GM18511 (cell line): ENCODE data around the gene CTDSPL2.
A peak's percentile ranks its signal among the peaks of the same experiment; 100 is the strongest.
"Not testable (repeated sequence)": the region's sequence is repeated elsewhere in the genome, so short reads cannot be mapped to it uniquely, and the experiment has no call there.

ENCODE experiments used
- ATAC-seq: cut with Tn5 transposase; IDR thresholded peaks from one replicate; pipeline ENCODE4 v1.9.1; 2021; ENCODE audit warnings: mild to moderate bottlenecking, moderate library complexity; ENCODE audit not compliant: unreplicated experiment

CTDSPL2 gene

DNA sequence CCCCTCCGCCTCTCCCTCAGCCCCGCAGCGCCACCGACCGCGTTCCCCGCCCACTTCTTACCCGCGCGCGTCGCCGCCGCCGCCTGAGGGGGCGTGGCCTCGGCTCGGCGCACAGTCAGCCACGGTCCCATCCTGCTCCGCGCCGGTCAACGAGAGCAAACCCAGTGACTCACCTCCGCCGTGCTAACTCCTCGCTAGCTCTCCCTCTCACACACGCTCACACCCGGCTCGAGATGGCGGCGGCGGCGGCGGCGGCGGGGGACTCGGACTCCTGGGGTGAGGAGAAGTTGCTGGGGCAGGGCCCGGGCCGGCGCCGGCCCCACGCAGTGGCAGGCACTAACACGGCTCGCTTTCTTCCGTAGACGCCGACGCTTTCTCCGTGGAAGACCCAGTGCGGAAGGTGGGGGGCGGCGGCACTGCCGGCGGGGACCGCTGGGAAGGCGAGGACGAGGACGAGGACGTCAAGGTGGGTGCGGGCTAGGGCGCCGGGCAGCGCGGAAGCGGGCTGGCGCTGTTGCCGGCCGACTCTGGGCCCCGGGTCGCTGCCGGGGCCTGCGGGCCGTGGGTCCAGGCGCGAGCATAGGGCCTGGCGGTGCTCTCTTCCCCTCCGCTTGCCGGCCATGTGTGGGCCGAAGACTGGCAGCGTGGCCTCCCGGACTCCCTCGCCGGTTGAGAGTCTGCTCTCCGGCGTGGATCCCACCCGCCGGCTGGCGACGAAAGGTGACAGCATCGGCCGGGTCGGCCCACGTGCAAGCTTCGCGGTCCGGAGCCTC, 109.7 kb downstream of the CTDSPL2 start, which contains the start of gene EIF3J:
EIF3J (plus strand) TSS at position 186 of the 773 bp plus-strand sequence; CDS start at position 234, 48 bp downstream.
- ATAC-seq, result peak; percentile 91

DNA sequence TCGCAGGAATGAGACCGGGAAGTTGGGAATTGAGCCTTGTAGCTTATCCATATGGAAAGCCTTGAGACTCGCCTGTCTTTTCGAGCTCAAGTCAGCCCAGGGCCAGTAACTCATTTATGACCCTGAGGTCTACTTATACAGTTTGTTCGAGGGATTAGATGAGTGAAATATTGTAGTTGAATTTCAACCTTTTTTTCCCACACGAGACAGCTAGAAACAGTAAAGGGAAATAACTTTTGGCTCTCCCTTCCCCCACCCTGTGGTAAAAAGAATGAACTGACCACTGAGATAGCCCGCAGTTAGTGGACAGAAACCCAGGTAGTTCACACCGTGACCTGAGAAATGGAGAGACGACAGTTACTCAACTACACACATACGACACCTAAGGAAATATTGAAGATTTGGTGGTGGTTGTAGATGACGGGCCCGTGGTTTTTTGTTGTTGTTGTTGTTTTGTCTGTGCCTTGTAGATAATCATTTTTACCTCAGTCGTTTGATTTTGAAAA, 110.4 kb downstream of the CTDSPL2 start:
- no peak for ATAC-seq

DNA sequence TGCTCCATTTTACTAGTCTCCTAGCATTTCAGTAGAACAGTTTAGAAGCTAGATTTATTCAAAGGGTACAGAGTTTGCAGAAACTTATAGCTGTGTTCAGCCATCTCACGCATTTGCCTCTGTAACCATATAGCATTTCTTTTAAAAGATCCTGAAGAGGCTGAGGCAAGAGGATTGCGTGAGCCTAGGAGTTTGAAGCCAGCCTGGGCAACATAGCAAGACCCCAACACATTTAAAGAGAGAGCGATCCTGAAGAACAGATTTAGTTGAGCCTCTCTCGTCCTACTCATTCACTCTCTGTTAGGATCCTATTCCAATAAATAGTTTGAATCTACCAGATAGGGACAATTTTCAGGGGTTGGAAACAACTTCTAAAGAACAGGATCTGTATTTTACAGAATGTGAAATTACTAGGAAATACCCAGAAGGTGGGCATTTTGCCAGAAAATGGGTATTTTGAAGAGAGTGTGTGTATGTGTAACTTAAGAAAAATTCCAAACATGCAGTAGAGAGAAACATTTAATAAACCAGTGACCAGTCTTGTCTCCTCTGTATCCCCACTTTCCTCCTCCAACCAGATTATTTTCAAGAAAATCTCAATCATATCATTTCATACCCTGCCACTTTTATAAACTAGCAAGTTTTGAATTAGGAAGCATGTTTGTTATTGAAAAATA, 114.0 kb downstream of the CTDSPL2 start:
- ATAC-seq, result no peak

DNA sequence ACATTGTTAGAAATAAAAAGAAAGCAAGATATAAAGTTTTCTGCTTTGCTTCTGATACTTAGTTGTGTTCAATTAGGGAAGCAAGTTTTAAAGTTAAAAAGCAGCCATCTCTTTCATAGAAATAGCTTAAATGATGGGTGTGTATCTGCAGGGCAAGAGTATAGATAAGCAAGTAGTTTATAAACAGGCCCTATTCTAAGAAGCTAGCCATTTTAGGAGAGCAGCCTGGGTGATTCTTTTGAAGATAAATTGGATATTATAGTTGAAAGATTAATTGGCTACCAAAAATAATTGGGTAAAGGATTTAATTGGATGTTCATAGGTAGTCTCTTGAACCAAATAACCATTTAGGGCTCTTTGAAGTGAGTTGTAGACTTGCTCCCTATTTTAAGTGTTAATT, 115.2 kb downstream of the CTDSPL2 start:
- no peak for ATAC-seq

DNA sequence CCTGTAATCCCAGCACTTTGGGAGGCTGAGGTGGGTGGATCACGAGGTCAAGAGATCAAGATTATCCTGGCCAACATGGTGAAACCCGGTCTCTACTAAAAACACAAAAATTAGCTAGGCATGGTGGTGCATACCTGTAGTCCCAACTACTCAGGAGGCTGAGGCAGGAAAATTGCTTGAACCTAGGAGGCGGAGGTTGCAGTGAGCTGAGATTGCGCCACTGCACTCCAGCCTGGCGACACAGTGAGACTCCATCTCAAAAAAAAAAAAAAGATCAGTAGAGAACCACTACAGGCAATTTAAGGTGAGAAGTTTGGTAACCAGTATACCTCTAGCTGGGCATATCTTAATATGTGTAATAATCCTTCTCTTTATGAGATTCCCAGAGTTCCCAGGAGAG, 117.3 kb downstream of the CTDSPL2 start:
- ATAC-seq, result not testable (repeated sequence)

DNA sequence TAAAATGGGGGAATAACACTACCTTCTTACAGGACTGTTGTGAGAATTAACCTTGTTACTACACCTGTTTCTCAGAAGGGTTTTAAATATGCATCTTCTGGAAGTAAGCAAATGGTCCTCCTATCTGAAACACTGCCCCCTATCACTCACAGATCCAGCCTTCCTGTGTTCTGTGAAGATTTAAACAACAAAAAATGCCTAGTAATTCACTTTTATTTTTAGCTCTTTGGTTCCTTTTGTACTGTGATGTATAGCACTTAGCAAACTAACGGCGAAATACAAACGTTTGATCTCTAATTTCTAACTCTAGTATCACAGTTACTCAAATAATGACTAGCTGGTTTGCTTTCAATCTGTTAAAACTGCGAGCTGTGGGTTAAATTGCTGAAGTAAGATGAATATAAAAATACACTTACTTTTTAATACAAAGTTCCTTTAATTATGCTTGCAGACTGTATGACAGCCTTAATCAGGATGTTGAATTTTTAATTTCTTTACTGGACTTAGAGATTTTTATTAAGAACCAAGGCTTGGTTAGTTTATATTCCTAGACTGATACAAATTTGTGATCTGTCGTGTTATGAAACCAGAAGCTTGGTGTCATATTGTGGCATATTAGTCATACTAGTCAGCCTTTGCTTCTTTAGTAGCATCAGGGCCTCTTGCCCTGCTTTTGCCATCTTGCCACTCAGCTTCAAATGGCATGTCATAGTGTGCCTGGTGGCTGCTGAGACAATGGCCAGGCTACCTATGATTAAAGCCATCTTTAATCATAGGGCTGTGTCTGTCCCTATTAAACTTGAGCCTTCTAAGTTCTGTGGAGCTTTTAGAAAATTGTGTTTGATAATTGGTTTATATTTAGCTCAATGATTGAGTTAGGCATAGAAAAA, 118.7 kb downstream of the CTDSPL2 start:
- peak; percentile 82 for ATAC-seq

DNA sequence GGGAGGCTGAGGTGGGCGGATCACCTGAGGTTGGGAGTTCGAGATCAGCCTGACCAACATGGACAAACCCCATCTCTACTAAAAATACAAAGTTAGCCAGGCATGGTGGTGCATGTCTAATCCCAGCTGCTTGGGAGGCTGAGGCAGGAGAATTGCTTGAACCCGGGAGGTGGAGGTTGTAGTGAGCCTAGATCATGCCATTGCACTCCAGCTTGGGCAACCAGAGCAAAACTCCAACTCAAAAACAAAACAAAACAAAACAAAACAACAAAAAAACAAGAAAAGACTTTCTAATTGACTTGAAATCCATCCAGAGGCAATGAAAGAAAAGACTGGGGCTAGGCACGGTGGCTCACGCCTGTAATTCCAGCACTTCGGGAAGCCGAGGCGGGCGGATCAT, 121.7 kb downstream of the CTDSPL2 start:
- not testable (repeated sequence) for ATAC-seq

DNA sequence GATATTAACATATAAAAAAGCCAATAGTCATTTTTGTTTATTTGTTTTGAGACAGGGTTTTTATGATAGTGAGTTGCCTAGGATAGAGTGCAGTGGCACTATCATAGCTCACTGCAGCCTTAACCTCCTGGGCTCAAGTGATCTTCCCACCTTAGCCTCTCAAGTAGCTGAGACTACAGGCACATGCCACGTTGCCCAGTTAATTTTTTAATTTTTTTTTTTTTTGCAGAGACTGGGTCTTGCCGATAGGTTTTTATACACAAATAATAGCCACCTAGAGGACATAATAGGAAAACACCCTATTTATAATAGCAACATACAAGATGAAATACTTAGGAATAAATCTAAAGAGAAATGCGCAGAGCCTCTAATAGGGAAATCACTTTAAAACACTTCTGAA, 122.8 kb downstream of the CTDSPL2 start:
- ATAC-seq, result no peak

DNA sequence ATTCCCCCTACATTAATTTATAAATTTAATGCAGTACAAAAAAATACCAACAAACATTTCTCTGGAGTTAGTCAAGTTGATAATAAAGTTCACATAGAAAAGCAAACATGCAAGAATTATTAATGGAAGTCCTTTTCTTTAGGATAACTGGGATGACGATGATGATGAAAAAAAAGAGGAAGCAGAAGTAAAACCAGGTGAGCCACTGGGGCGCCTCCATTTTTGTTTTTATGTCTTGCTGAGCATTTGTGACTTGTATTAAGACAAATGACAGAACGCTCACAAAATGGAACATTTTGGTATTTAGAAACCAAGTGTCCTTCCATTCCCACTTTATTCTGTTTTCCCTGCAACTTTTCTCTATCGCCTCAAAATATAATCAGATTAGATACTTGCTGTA, 123.3 kb downstream of the CTDSPL2 start:
- ATAC-seq, result no peak

DNA sequence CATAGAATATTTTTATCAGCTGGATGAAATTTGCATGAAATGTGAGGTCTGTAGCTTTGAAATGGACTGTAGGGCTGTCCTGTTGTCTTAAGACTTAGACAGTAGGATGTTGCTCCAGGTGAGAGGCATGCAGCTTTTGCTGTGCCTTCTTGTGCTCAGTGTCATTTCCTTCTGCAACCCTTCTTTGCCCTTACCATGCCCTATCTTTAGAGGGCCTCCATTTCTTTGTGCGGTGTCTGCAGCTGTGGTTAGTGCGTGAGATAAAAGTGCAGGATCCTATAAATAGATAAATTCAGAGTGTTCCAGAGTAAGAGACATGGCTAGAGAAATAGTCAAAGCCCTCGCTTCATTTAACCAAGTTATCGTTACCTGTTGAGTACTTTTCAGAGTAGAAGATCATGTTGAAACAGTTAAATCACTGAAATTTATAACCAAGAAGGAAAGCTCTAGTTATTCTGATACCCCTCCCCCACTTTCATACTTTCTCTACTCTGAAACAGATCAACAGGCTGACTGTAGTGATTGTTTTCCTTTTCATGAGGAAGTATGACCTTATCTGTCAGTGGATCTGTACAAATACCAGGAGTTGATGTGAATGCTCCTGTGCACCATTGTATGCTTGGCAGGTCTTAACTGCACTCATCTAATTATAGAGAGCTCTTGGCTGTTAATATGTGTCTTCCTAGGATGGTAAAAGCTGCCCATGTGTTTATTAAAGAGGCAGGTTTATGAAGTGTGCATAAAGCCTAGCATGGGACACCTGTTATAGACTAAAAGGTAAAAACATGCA, 127.7 kb downstream of the CTDSPL2 start:
- no peak for ATAC-seq

DNA sequence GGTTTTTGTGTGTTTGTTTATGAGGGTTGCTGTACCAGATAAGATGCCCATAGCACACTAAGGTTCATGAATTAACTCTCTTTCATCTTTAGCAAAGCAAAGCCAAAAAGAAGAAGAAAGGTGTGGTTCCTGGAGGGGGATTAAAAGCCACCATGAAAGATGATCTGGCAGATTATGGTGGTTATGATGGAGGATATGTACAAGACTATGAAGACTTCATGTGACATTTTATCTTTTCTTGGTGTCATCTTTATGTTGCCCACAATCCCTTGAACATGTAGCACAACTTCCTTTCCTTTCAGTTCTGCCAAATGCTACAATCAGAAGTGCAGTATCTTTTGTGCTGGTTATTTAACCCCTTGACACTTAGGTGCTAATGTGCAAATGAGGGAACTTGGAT, 133.5 kb downstream of the CTDSPL2 start:
- not testable (repeated sequence) for ATAC-seq

DNA sequence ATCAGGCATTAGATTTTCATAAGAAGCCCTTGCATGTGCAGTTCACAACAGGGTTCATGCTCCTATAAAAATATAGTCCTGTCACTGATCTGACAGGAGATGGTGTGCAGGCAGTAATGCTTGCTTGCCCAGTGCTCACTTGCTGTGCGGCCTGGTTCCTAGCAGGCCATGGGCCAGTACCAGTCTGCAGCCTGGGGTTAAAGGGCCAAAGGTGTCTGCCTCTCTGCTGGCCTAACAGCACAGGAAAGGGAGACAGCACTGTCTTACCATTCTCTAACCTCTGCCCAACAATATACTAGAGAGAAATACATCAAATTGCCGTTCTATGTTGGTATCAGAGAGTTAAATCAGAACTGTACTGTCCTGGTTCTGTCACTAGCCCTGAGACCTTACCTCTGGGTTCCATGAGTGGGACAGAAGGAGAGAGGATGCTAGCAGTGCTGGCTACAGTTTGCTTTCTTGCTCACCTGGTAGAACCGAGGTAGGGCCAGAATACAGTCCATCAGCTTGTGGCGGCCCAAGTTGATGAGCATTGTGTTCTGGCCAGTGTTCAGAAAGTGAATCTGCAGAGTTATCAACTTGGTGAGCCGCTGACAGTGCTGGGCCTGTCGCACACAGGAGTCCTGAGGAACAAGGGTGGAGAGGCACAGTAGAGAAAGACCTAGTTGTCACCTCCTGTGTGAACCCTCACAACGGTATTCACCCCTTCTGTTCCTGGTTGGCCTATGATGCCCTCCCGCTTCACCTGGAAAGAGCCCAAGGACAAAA, 138.1 kb downstream of the CTDSPL2 start:
- no peak for ATAC-seq

DNA sequence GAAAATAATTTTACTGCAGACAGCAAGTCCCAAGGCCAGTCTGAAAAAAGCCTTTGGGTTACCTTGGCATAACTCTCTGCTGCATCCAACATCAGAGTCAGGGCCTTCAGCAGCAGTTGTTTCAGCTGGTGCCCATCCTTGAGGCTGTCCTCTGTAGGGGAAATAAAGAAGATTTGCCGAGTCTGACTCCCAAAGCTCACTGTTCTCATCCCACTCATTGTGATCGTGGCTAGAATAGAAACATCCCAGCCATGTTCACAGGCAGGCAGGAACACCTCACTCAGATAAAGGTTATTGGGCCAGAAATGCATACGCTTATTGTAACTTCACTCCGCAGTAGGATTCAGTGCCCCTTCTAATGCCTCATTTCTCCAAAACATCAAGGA, 138.7 kb downstream of the CTDSPL2 start:
- ATAC-seq, result no peak

DNA sequence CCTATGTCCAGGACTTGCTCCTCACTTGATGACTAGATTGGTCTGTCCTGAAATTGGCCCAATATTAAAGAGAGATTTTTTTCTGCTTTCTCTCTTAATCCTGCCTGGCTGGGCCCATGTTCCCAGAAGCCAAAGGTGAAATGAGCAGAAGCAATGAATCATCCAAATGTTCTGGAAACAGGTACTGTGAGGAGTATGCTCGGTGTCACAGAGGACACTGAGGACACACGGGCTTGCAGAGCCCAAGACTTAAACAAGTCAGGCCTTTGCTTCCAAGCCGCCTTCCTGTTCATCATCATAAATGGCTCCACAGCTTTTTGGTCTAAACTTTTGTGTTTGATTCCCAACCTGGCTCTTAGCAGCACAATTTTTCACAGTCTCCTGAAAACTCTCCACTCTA, 140.9 kb downstream of the CTDSPL2 start:
- no peak for ATAC-seq

DNA sequence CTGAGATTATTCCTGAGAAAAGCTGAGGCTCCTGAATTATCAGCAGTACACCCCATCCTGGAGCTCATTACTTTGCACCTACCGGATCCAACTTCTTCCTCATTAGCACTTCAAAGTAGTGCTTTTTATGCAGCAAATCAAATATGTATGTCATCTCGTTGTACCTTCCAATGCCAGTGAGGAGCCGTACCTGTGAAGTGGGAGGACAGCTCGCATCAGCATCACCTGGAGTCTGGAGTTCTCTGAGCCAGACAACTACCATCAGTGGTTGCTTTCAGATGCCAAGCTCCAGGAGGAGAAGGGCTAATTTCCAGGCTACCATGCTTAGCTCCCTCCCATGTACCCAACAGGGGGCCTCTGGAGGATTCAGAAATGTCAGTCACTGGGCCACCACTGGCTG, 141.9 kb downstream of the CTDSPL2 start:
- ATAC-seq, result no peak

DNA sequence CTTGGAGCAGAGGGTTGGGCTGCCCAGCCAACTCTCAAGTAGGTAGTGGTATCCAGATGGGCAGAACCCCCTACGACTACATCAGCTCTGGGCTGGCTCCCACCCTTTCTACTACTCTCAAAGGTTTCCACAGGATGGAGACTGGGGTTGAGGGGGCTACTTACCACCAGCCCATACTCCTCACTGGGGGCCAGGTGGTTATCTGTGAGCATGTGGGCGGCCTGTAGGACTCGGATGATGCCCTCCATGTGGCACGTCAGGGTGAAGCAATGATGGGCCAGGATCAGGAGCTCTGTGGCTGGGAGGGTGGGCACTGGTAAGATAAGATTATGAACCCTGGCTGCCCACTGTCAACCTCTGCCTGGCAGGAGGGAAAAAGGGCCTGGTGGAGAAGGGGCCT, 142.9 kb downstream of the CTDSPL2 start:
- ATAC-seq, result no peak

DNA sequence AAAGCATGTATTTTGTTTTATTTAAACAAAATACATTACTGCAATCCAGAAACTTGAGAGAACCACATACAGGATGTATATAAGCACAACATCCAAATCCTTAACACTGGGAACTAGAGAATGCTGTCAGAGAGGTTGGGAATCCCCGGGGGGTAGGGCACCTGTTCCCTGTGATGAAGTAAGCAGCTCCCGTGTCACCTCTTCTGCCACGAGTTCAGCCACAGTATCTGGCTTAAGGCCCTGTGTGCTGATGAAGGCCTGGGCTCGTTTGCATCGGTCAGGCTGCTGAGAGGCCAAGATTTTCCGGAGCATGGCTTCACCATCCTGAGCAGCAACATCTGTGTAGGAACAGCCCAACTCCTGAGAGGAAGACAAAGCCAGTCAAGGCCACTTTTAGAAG, 146.0 kb downstream of the CTDSPL2 start:
- ATAC-seq, result no peak

DNA sequence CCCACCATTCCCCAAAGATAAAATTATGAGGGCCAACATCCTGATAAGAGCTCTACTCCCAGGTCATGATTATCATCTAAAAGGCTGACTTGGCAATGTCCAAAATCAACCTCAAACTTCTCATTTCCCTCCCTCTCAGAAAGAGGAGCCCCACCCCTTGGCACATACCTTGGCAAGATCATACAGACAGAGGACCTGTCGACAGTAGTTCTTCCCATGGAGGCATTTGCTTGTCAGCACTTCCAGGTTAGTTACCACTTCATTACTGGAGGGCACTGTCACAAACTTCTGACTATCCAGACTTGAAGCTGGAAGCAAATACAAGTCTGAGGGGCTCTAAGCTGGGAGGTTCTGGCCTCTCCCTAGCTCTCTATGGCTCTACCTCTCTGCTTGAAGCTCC, 147.3 kb downstream of the CTDSPL2 start:
- no peak for ATAC-seq
